Effector memory CD4-positive, alpha-beta T cell (primary cell): Measurements from ENCODE around the gene PTPN6.

ENCODE experiments used
- DNase-seq, 3 donors: peaks; one replicate each; pipeline ENCODE4 v3.0.0-alpha.2; 2020
- H3K27ac ChIP-seq: 2 replicates; pipeline ENCODE4 v1.7.0; 2013; ENCODE audit warnings: mild to moderate bottlenecking, low read length, moderate library complexity; ENCODE audit not compliant: insufficient read depth, poor library complexity, severe bottlenecking
- H3K27me3 ChIP-seq: replicated peaks from 2 replicates; pipeline ENCODE4 v1.7.0; 2013; ENCODE audit warnings: mild to moderate bottlenecking, low read length; ENCODE audit not compliant: insufficient read depth, control insufficient read depth, poor library complexity, severe bottlenecking
- H3K36me3 ChIP-seq: 2 replicates; pipeline ENCODE4 v1.7.0; 2013; ENCODE audit warnings: mild to moderate bottlenecking, low read length, moderate library complexity; ENCODE audit not compliant: control insufficient read depth, insufficient read depth
- H3K4me1 ChIP-seq: 2 replicates; pipeline ENCODE4 v1.7.0; 2013; ENCODE audit warnings: low read length, mild to moderate bottlenecking; ENCODE audit not compliant: control insufficient read depth, insufficient read depth, poor library complexity, severe bottlenecking
- H3K4me3 ChIP-seq: 2 replicates; pipeline ENCODE4 v1.7.0; 2013; ENCODE audit warnings: low read length, low read depth, mild to moderate bottlenecking; ENCODE audit not compliant: insufficient read depth, poor library complexity, severe bottlenecking
- H3K9me3 ChIP-seq: 2 replicates; pipeline ENCODE4 v1.7.0; 2013; ENCODE audit warnings: mild to moderate bottlenecking, low read length, moderate library complexity; ENCODE audit not compliant: control insufficient read depth

PTPN6 gene

GRCh38 chr12:7006639-7007038 is 55.5 kb downstream of the PTPN6 start:
- Histone ChIP-seq H3K36me3 (peaks cover 21% of the 10 kb centered on the region), H3K27me3 (no peaks in the 10 kb centered on the region), H3K4me1 (no peaks in the 10 kb centered on the region), H3K9me3 (no peaks in the 10 kb centered on the region), H3K4me3 (no peak overlapping the region), H3K27ac (no peak overlapping the region)
- DNase-seq = no peak

GRCh38 chr12:7008864-7009263 is 57.7 kb downstream of the PTPN6 start:
- Histone ChIP-seq H3K4me3 (no peak overlapping the region), H3K36me3 (peaks cover 30% of the 10 kb centered on the region), H3K27ac (no peak overlapping the region), H3K9me3 (no peaks in the 10 kb centered on the region), H3K4me1 (no peaks in the 10 kb centered on the region), H3K27me3 (no peaks in the 10 kb centered on the region)
- DNase-seq = no peak

GRCh38 chr12:7009512-7009911 is 58.4 kb downstream of the PTPN6 start:
- Histone ChIP-seq H3K9me3 (no peaks in the 10 kb centered on the region), H3K4me3 (no peak overlapping the region), H3K4me1 (no peaks in the 10 kb centered on the region), H3K27ac (no peak overlapping the region), H3K36me3 (peaks cover 30% of the 10 kb centered on the region), H3K27me3 (no peaks in the 10 kb centered on the region)
- DNase-seq = no peak
